Endothelial cell of umbilical vein (primary cell): Measurements from ENCODE around the gene LSR. TPM values are rescaled to one million over a fixed set of nuclear protein-coding genes. Genes with fewer than 3 reads are reported as not detected.

Experiments used
- BruUV-seq: library from RNA; stranded (reverse); fragments of 400-500 nt; replicated peaks from 2 replicates; lab custom pipeline; 2021; lab: Mats Ljungman, UMichigan
- CTCF ChIA-PET: fragments of 300-600, 350-600 bp; sonication (Branson Sonifier 250); formaldehyde crosslinking; loops from one replicate; lab custom pipeline; 2021; ENCODE audit warnings: antibody characterized with exemption, inconsistent platforms; lab: Charles Lee
- POLR2A ChIA-PET: fragments of 300-600, 350-600 bp; sonication (Branson Sonifier 250); formaldehyde crosslinking; loops from one replicate; lab custom pipeline; 2021; ENCODE audit warnings: antibody characterized with exemption, inconsistent platforms; lab: Charles Lee
- DNase-seq: peaks from one replicate; pipeline ENCODE4 v3.0.0-alpha.2; 2011; ENCODE audit warnings: low read depth, low spot score
- FAIRE-seq: peaks from 2 replicates; lab custom pipeline; 2011; peaks lifted over from hg19 to GRCh38; lab: Jason Lieb, UNC
- H2AFZ ChIP-seq: 2 replicates; pipeline ENCODE4 v1.6.0; 2012; ENCODE audit warnings: low read depth, low read length, control low read depth, inconsistent platforms
- H3K27ac ChIP-seq: 2 replicates; pipeline ENCODE4 v1.5.1; 2011; ENCODE audit warnings: low read depth, mild to moderate bottlenecking, control low read depth, low read length, moderate library complexity; ENCODE audit not compliant: insufficient read depth
- H3K27me3 ChIP-seq, 2 experiments: 2 replicates each; pipeline versions ENCODE4 v1.6.0 to v1.6.1; 2011; ENCODE audit warnings: low read length in 2 of 2, mixed read lengths in 1 of 2; ENCODE audit not compliant: control insufficient read depth in 2 of 2, insufficient read depth in 2 of 2
- H3K36me3 ChIP-seq, 2 experiments: 2 replicates in 1 of 2; 3 replicates in 1 of 2; pipeline ENCODE4 v1.5.1; 2011; ENCODE audit warnings: low read length in 2 of 2, mild to moderate bottlenecking in 1 of 2, moderate library complexity in 1 of 2; ENCODE audit not compliant: control insufficient read depth in 2 of 2, insufficient read depth in 2 of 2; ENCODE audit errors: extremely low read depth in 1 of 2
- H3K4me1 ChIP-seq: 3 replicates; pipeline ENCODE4 v1.5.1; 2011; ENCODE audit warnings: mild to moderate bottlenecking, low read length; ENCODE audit not compliant: control insufficient read depth, insufficient read depth; ENCODE audit errors: extremely low read depth
- H3K4me2 ChIP-seq: 2 replicates; pipeline ENCODE4 v1.6.1; 2011; ENCODE audit warnings: low read length, control low read depth, mixed read lengths; ENCODE audit not compliant: insufficient read depth
- H3K4me3 ChIP-seq, 3 experiments: fragments of 200-600 bp in 1 of 3; sonication (generic), shearing (Covaris generic) in 1 of 3; replicated peaks in 1 of 3; 2 replicates each; pipeline ENCODE4 v1.5.1; 2011 to 2016; ENCODE audit warnings: control low read depth in 3 of 3, low read length in 3 of 3, mild to moderate bottlenecking in 2 of 3, inconsistent platforms in 1 of 3, low read depth in 1 of 3, moderate library complexity in 1 of 3; ENCODE audit not compliant: insufficient read depth in 1 of 3
- H3K79me2 ChIP-seq: 2 replicates; pipeline ENCODE4 v1.6.0; 2012; ENCODE audit warnings: low read length, inconsistent platforms; ENCODE audit not compliant: control insufficient read depth, insufficient read depth
- H3K9ac ChIP-seq: replicated peaks from 2 replicates; pipeline ENCODE3; 2011; ENCODE audit warnings: low read length, control low read depth; ENCODE audit not compliant: insufficient read depth; ENCODE audit errors: extremely low read depth
- H3K9me1 ChIP-seq: replicated peaks from 3 replicates; pipeline ENCODE4 v1.6.0; 2011; ENCODE audit warnings: mild to moderate bottlenecking, low read length; ENCODE audit not compliant: control insufficient read depth, insufficient read depth; ENCODE audit errors: extremely low read depth
- H3K9me3 ChIP-seq: replicated peaks from 2 replicates; pipeline ENCODE4 v1.5.1; 2012; ENCODE audit warnings: low read length, inconsistent platforms; ENCODE audit not compliant: control insufficient read depth, insufficient read depth
- H4K20me1 ChIP-seq: replicated peaks from 2 replicates; pipeline ENCODE3; 2011; ENCODE audit warnings: mild to moderate bottlenecking, low read length; ENCODE audit not compliant: control insufficient read depth, insufficient read depth; ENCODE audit errors: extremely low read depth
- EZH2 ChIP-seq: IDR thresholded peaks from 2 replicates; pipeline ENCODE4 v1.6.1; 2012; ENCODE audit warnings: borderline replicate concordance, low read depth, mild to moderate bottlenecking, moderate library complexity, low read length, inconsistent platforms; ENCODE audit not compliant: severe bottlenecking
- FOS ChIP-seq: IDR thresholded peaks from 2 replicates; pipeline ENCODE4 v1.6.1; 2011; ENCODE audit warnings: mild to moderate bottlenecking, low read length, moderate library complexity, borderline replicate concordance; ENCODE audit not compliant: insufficient read depth
- GATA2 ChIP-seq: IDR thresholded peaks from 2 replicates; pipeline ENCODE4 v1.7.0; 2011; ENCODE audit warnings: low read depth, mild to moderate bottlenecking, moderate library complexity, mixed read lengths, low read length; ENCODE audit not compliant: insufficient read length, insufficient read depth
- MYC ChIP-seq: IDR thresholded peaks from one replicate; pipeline ENCODE4 v1.6.1; 2011; ENCODE audit warnings: mild to moderate bottlenecking, low read depth, low read length
- POLR2A ChIP-seq: IDR thresholded peaks from 2 replicates; pipeline ENCODE4 v1.6.1; 2012; ENCODE audit warnings: low read depth, mild to moderate bottlenecking, control low read depth, low read length
- POLR2AphosphoS5 ChIP-seq: IDR thresholded peaks from 2 replicates; pipeline ENCODE4 v1.6.1; 2012; ENCODE audit warnings: low read depth, mild to moderate bottlenecking, control low read depth, low read length, moderate library complexity; ENCODE audit not compliant: insufficient read depth
- dilution Hi-C: fragments of 300-500 bp; cut with MboI; formaldehyde crosslinking; loops from one replicate; pipeline ENCODE4 v1.15.0; 2019; ENCODE audit warnings: low sequenced_read_pairs; ENCODE audit not compliant: extremely low pct_ligation_motif_present
- intact Hi-C: fragments of 100-400 bp; cut with micrococcal nuclease; formaldehyde crosslinking; loops from one replicate; pipeline ENCODE4 v1.10.0; 2022
- polyA plus RNA-seq, 4 experiments: library from polyadenylated mRNA; depleted of rRNA in 3 of 4; stranded (reverse) in 3 of 4; unstranded in 1 of 4; fragments of >200 nt; gene quantifications; 2 replicates each; pipeline versions ENCODE4 v1.2.1 to v1.2.3, GENCODE V29; 2011 to 2012; ENCODE audit warnings: missing spikeins in 1 of 4
- total RNA-seq: library from RNA; stranded (reverse); gene quantifications from 2 replicates; pipeline ENCODE4 v1.2.3, GENCODE V29; 2021
- TF ChIP-seq, protein P1 (sequence below): IDR thresholded peaks from 2 replicates; pipeline ENCODE4 v1.6.1; 2011; ENCODE audit not compliant: insufficient read depth, insufficient read length
- TF ChIP-seq, protein P2 (sequence below), 2 donors: IDR thresholded peaks; 1 replicate in 1 of 2; 2 replicates in 1 of 2; pipeline ENCODE4 v1.5.1; 2011; ENCODE audit warnings: low read length in 2 of 2, mild to moderate bottlenecking in 2 of 2, moderate library complexity in 2 of 2, control low read depth in 1 of 2, inconsistent platforms in 1 of 2, low read depth in 1 of 2; ENCODE audit not compliant: insufficient read depth in 1 of 2; ENCODE audit errors: extremely low read depth in 1 of 2

Gene LSR
- total and polyA plus RNA-seq, 2 donors (not counting 3 experiments of a cell fraction or from before 2014, with no cell fraction given): 0.76 to 1.0 TPM

DNA sequence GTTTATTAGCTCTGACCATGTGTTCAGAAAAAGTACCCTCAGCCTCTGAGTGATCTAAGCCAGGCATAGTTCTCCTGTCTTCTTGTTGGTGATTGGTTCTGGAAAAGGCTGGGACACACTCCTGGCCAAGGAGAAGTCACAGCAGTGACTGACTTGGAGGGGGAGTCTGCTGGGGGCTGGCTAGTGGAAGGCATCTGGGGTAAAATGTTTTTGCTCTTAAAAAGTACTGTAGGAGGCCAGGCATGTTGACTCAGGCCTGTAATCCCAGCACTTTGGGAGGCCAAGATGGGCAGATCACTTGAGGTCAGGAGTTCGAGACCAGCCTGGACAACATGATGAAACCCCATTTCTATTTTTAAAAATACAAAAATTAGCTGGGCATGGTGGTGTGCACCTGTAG, 41.9 kb upstream of the LSR start:
- no peak for TF ChIP-seq MYC
- TF ChIP-seq, protein P1, sequence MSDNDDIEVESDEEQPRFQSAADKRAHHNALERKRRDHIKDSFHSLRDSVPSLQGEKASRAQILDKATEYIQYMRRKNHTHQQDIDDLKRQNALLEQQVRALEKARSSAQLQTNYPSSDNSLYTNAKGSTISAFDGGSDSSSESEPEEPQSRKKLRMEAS: no peak
- no peak for TF ChIP-seq POLR2A
- TF ChIP-seq, protein P2, sequence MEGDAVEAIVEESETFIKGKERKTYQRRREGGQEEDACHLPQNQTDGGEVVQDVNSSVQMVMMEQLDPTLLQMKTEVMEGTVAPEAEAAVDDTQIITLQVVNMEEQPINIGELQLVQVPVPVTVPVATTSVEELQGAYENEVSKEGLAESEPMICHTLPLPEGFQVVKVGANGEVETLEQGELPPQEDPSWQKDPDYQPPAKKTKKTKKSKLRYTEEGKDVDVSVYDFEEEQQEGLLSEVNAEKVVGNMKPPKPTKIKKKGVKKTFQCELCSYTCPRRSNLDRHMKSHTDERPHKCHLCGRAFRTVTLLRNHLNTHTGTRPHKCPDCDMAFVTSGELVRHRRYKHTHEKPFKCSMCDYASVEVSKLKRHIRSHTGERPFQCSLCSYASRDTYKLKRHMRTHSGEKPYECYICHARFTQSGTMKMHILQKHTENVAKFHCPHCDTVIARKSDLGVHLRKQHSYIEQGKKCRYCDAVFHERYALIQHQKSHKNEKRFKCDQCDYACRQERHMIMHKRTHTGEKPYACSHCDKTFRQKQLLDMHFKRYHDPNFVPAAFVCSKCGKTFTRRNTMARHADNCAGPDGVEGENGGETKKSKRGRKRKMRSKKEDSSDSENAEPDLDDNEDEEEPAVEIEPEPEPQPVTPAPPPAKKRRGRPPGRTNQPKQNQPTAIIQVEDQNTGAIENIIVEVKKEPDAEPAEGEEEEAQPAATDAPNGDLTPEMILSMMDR (IDR thresholded peaks at IDR 0.05; ENCODE audit: extremely low read depth in 1 of 2, insufficient read depth in 1 of 2, low read depth in 1 of 2, low read length in 2 of 2): no peak
- no peak for TF ChIP-seq EZH2
- TF ChIP-seq GATA2: no peak
- TF ChIP-seq POLR2AphosphoS5: no peak
- no peak for TF ChIP-seq FOS
- H3K79me2 ChIP-seq: no peaks in the 10 kb centered on the region
- dilution Hi-C loops (no loop called here), intact Hi-C loops (no loop called here)
- H2AFZ ChIP-seq: no peak overlapping the region
- H3K27me3 ChIP-seq: peaks cover 0 to 2% of the 10 kb centered on the region in 2 experiments
- no peak overlapping the region for H3K4me3 ChIP-seq
- no TSS peak for BruUV-seq
- DNase-seq: no peak
- peaks cover 3% of the 10 kb centered on the region for H3K4me1 ChIP-seq
- no peak overlapping the region for H3K9ac ChIP-seq
- FAIRE-seq: no peak
- no peaks in the 10 kb centered on the region for H4K20me1 ChIP-seq
- H3K27ac ChIP-seq: no peak overlapping the region
- H3K9me3 ChIP-seq: no peaks in the 10 kb centered on the region
- ChIA-PET POLR2A (no interaction called here), CTCF (no interaction called here)
- no peaks in the 10 kb centered on the region for H3K9me1 ChIP-seq
- no peak overlapping the region for H3K4me2 ChIP-seq
- H3K36me3 ChIP-seq: no peaks in the 10 kb centered on the region
